ENCODE measurements around the gene SPTBN4. TPM values are rescaled to one million over a fixed set of nuclear protein-coding genes. Genes with fewer than 3 reads are reported as not detected.

The SPTBN4 gene
- total RNA-seq, 5 donors from 2014 or later (not counting 1 experiment from before 2014, with no cell fraction given), result 0.37 to 1.2 (median 0.66) TPM

DNA sequence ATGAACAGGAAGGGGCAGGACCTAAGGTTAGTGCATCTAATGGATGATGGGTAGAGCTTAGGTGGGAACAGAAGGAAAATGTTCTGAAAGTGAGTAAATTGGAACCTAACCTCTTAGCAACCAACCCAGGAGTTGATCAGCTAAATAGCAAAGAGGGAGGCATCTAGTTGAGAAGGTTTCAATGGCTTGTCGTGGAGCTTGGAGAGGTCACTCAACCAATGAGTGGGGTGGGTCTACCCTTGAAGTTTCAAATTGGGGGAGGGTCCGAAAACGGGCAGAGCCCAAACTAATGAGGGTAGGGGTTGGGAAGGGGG is 104.2 kb downstream of the SPTBN4 start:
- Histone ChIP-seq H3K36me3 (ENCODE audit: control insufficient read depth in 2 of 2, extremely low read depth in 1 of 2, insufficient read depth in 1 of 2, low read length in 1 of 2) (no peaks in the 10 kb centered on the region), H3K4me1 (ENCODE audit: control insufficient read depth in 1 of 2, extremely low read depth in 1 of 2, insufficient read depth in 2 of 2, low read length in 2 of 2) (peaks cover 0 to 33% of the 10 kb centered on the region in 2 experiments), H3K27ac (ENCODE audit: low read length) (no peak overlapping the region), H3K9me3 (no peaks in the 10 kb centered on the region), H3K27me3 (replicated peaks in 1 of 2; ENCODE audit: control insufficient read depth in 2 of 2, extremely low read depth in 1 of 2, insufficient read depth in 2 of 2, low read length in 1 of 2) (peaks cover 8 to 34% of the 10 kb centered on the region in 2 experiments), H3K4me3 (ENCODE audit: control insufficient read depth in 1 of 2, extremely low read depth in 1 of 2, low read length in 1 of 2) (no peak overlapping the region)
- 23% methylated on average over 3 of the region's 3 CpGs for WGBS (ENCODE audit: insufficient coverage)
- Mint-ChIP-seq H3K4me3 (peak overlapping the region; percentile 47 to 69 (median 53)), H3K27ac (peak overlapping the region; percentile 77 to 83), H3K36me3 (no peaks in the 10 kb centered on the region), H3K27me3 (peaks cover 0 to 19% of the 10 kb centered on the region in 2 donors), H3K4me1 (peaks cover 14 to 24% (median 16%) of the 10 kb centered on the region in 3 donors), H3K9me3 (no peaks in the 10 kb centered on the region)
- POLR2A ChIA-PET, result interaction anchor here (0.5 to 0.6 kb wide), 3 partner anchors 35 to 570 kb away, joined by 3 to 4 read pairs (median 4); no protein-coding TSS in a partner anchor
- DNase-seq, result no peak
- CTCF ChIA-PET, result interaction anchor here (0.5 to 2.0 kb wide), 15 partner anchors 8 to 1152 kb away, joined by 3 to 28 read pairs (median 5); partner anchors contain the start of genes C19orf47 (in 1 of the 2), LTBP4 (in 1 of the 2), PLD3 (in 1 of the 2) and RAB4B (in 1 of the 2)
- ATAC-seq (replicated peaks in 1 of 4), result no peak

DNA sequence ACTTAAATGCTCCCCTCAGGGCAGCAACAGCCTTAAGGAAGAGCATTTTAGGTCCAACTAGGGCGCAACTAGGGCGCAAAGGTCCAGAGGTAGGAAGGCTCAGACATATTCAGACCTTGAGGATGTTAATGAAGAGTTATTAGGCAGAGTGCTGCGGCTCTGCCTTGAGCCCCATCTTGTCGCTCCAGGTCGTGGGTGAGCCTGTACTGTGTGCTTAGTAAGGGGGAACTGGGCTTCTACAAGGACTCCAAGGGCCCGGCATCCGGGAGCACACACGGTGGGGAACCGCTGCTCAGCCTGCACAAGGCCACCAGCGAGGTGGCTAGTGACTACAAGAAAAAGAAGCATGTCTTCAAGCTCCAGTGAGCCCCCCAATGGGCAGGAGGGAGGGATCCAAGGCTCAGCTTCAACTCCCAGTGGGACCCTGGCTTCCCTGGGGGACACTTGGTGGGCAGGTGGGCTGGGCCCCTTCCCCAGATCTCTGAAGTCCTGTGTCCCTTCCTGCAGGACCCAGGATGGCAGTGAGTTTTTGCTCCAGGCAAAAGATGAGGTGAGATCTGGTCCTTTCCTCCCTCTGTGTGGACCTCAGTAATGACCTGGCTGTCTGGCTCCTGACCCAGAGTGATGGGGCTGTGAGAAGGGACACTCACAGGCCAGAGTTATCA is 105.2 kb downstream of the SPTBN4 start:
- Histone ChIP-seq H3K27me3 (replicated peaks in 1 of 2; ENCODE audit: control insufficient read depth in 2 of 2, extremely low read depth in 1 of 2, insufficient read depth in 2 of 2, low read length in 1 of 2) (peaks cover 4 to 24% of the 10 kb centered on the region in 2 experiments), H3K9me3 (no peaks in the 10 kb centered on the region), H3K4me1 (ENCODE audit: control insufficient read depth in 1 of 2, extremely low read depth in 1 of 2, insufficient read depth in 2 of 2, low read length in 2 of 2) (peaks cover 0 to 37% of the 10 kb centered on the region in 2 experiments), H3K4me3 (ENCODE audit: control insufficient read depth in 1 of 2, extremely low read depth in 1 of 2, low read length in 1 of 2) (no peak overlapping the region), H3K36me3 (ENCODE audit: control insufficient read depth in 2 of 2, extremely low read depth in 1 of 2, insufficient read depth in 1 of 2, low read length in 1 of 2) (no peaks in the 10 kb centered on the region), H3K27ac (ENCODE audit: low read length) (no peak overlapping the region)
- 87% methylated on average over 10 of the region's 10 CpGs for WGBS (ENCODE audit: insufficient coverage)
- peak overlapping the region in 1 of 2 donors; percentile 61 for H3K27ac Mint-ChIP-seq
- H3K9me3 Mint-ChIP-seq, result no peaks in the 10 kb centered on the region
- DNase-seq (no peak), ATAC-seq (replicated peaks in 1 of 4) (no peak)
- H3K27me3 Mint-ChIP-seq, result peaks cover 0 to 12% of the 10 kb centered on the region in 2 donors
- H3K36me3 Mint-ChIP-seq, result no peaks in the 10 kb centered on the region
- ChIA-PET CTCF (interaction anchor here in 1 of 2 donors (1.7 to 2.0 kb wide), 3 partner anchors 31 to 206 kb away, joined by 11 to 28 read pairs (median 20); partner anchors contain the start of gene RAB4B), POLR2A (no interaction called here)
- peaks cover 15 to 23% (median 18%) of the 10 kb centered on the region in 3 donors for H3K4me1 Mint-ChIP-seq
- H3K4me3 Mint-ChIP-seq, result no peak overlapping the region

DNA sequence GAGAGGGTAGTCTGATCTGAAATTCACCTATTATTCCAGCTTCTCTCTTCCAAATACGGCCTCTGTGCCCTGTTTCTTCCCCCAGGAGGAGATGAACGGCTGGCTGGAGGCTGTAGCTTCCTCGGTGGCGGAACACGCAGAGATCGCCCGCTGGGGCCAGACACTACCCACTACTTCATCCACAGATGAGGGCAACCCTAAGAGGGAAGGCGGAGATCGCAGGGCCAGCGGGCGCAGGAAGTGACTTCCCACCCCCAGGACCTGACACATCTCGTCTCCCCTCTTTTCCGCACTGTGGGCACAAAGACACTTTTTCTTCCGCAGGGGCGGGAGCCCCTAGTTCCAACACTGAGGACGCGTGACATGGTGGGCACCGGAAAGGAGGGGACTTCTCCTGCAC is 108.5 kb downstream of the SPTBN4 start:
- POLR2A ChIA-PET, result no interaction called here

DNA sequence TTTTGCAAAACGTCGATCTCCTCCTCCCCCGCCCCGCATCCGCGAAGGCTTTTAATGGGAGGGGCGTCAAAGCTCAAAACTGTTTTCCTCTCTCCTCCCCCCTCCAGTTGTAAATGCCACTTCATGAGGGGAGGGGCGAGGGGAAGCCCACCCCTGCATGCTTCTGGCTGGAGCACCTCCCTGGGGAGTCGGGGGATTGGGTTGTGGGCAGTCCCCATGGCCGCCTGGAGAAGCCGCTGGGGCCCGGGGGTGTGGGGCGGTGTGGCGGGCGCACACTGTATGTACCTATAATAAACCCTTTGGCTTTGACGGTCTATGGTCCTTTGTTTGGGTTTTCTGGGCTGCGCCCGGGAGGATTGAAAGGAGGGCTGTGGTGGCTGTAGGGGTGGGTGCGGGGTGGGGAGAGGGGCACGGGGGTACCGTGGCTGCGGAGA is 109.4 kb downstream of the SPTBN4 start:
- Histone ChIP-seq H3K9me3 (no peaks in the 10 kb centered on the region), H3K4me1 (ENCODE audit: control insufficient read depth in 1 of 2, extremely low read depth in 1 of 2, insufficient read depth in 2 of 2, low read length in 2 of 2) (peaks cover 0 to 26% of the 10 kb centered on the region in 2 experiments), H3K27ac (ENCODE audit: low read length) (peak overlapping the region; percentile 16), H3K36me3 (ENCODE audit: control insufficient read depth in 2 of 2, extremely low read depth in 1 of 2, insufficient read depth in 1 of 2, low read length in 1 of 2) (peaks cover 2 to 18% of the 10 kb centered on the region in 2 donors), H3K4me3 (ENCODE audit: control insufficient read depth in 1 of 2, extremely low read depth in 1 of 2, low read length in 1 of 2) (peak overlapping the region; percentile 77 to 80), H3K27me3 (replicated peaks in 1 of 2; ENCODE audit: control insufficient read depth in 2 of 2, extremely low read depth in 1 of 2, insufficient read depth in 2 of 2, low read length in 1 of 2) (no peaks in the 10 kb centered on the region)
- POLR2A ChIA-PET, result no interaction called here
- ATAC-seq (replicated peaks in 1 of 4), result peak; percentile 30 to 49 (median 36)
- CTCF ChIA-PET, result no interaction called here
- H3K36me3 Mint-ChIP-seq, result peaks cover 14% of the 10 kb centered on the region
- peak overlapping the region; percentile 81 to 85 (median 82) for H3K4me3 Mint-ChIP-seq
- H3K9me3 Mint-ChIP-seq, result no peaks in the 10 kb centered on the region
- H3K4me1 Mint-ChIP-seq, result peaks cover 20 to 24% (median 23%) of the 10 kb centered on the region in 3 donors
- 0% methylated on average over 1 of the region's 22 CpGs for WGBS (ENCODE audit: insufficient coverage)
- H3K27me3 Mint-ChIP-seq, result no peaks in the 10 kb centered on the region
- DNase-seq, result peak in 7 of 35 experiments; percentile 7 to 50 (median 28)
- H3K27ac Mint-ChIP-seq, result peak overlapping the region; percentile 86 to 87

More for the DNA sequence above, 108.5 kb downstream of the SPTBN4 start:
- Histone ChIP-seq H3K9me3 (no peaks in the 10 kb centered on the region), H3K36me3 (ENCODE audit: control insufficient read depth in 2 of 2, extremely low read depth in 1 of 2, insufficient read depth in 1 of 2, low read length in 1 of 2) (peaks cover 2 to 10% of the 10 kb centered on the region in 2 donors), H3K27me3 (replicated peaks in 1 of 2; ENCODE audit: control insufficient read depth in 2 of 2, extremely low read depth in 1 of 2, insufficient read depth in 2 of 2, low read length in 1 of 2) (no peaks in the 10 kb centered on the region), H3K4me3 (ENCODE audit: control insufficient read depth in 1 of 2, extremely low read depth in 1 of 2, low read length in 1 of 2) (no peak overlapping the region), H3K4me1 (ENCODE audit: control insufficient read depth in 1 of 2, extremely low read depth in 1 of 2, insufficient read depth in 2 of 2, low read length in 2 of 2) (peaks cover 0 to 33% of the 10 kb centered on the region in 2 experiments), H3K27ac (ENCODE audit: low read length) (no peak overlapping the region)
- 86% methylated on average over 10 of the region's 18 CpGs for WGBS (ENCODE audit: insufficient coverage)
- Mint-ChIP-seq H3K4me3 (peak overlapping the region; percentile 61 to 82 (median 71)), H3K4me1 (peaks cover 26 to 28% (median 27%) of the 10 kb centered on the region in 3 donors), H3K9me3 (no peaks in the 10 kb centered on the region), H3K27me3 (no peaks in the 10 kb centered on the region), H3K36me3 (peaks cover 7% of the 10 kb centered on the region), H3K27ac (peak overlapping the region; percentile 34 to 87)
- no peak for DNase-seq
- CTCF ChIA-PET, result no interaction called here
- ATAC-seq (replicated peaks in 1 of 4), result no peak

DNA sequence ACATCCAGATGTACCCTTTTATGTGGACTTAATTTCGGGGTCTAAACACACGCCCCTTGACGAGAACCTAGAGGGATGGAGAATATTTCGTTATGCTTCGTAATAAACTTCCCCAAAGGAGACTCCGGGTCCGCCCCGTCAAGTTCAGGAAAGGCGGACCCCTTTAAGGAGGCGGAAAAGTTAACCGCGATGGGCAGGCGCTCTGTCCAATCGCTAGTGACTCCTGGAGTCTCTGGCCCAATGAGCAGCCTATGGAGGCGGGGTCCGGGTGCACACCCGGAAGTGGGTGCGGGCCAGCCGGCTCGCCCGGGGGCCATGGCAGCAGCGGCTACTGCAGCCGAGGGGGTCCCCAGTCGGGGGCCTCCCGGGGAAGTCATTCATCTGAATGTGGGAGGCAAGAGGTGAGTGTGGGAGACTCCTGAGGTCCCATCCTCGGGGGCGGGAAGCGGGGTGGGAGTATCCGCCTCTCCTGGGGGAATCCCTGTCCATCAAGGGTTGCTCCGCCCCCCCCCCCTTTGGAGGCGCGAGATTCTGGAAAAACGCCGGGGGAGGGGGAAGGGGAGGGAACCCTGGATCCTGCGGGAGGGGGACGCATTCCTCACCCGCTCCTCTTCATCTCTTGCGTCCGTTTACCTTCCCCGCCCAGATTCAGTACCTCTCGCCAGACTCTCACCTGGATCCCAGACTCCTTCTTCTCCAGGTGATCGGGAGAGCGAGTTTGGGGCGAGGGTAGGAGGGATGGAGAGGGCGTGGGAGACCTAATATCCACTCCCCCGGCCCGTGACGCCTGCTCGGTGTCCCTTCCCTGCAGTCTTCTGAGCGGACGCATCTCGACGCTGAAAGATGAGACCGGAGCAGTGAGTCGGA is 110.0 kb downstream of the SPTBN4 start, which contains the start of gene SHKBP1:
Gene SHKBP1, plus strand, starts transcription at position 289 of the 867 bp plus-strand sequence. Its CDS starts 27 bp downstream, at position 316.
- CTCF ChIA-PET, result no interaction called here
- peaks cover 2 to 24% of the 10 kb centered on the region in 2 donors for H3K36me3 ChIP-seq (ENCODE audit: control insufficient read depth in 2 of 2, extremely low read depth in 1 of 2, insufficient read depth in 1 of 2, low read length in 1 of 2)
- Mint-ChIP-seq H3K9me3 (no peaks in the 10 kb centered on the region), H3K27ac (peak within 1 kb of the TSS; percentile 86 to 87), H3K27me3 (no peaks in the 10 kb centered on the region), H3K4me1 (peaks cover 20 to 24% (median 23%) of the 10 kb centered on the region in 3 donors), H3K36me3 (peaks cover 20% of the 10 kb centered on the region), H3K4me3 (peak within 1 kb of the TSS; percentile 81 to 85 (median 82))
- H3K4me3 ChIP-seq (ENCODE audit: control insufficient read depth in 1 of 2, extremely low read depth in 1 of 2, low read length in 1 of 2), result peak within 1 kb of the TSS; percentile 77 to 80
- 0% methylated on average over 21 of the region's 55 CpGs for WGBS (ENCODE audit: insufficient coverage)
- H3K4me1 ChIP-seq (ENCODE audit: control insufficient read depth in 1 of 2, extremely low read depth in 1 of 2, insufficient read depth in 2 of 2, low read length in 2 of 2), result peaks cover 0 to 26% of the 10 kb centered on the region in 2 experiments
- H3K9me3 ChIP-seq, result no peaks in the 10 kb centered on the region
- peak within 1 kb of the TSS; percentile 48 for H3K27ac ChIP-seq (ENCODE audit: low read length)
- peak; percentile 81 to 96 (median 91) for DNase-seq
- peak; percentile 99 to 100 (median 99) for ATAC-seq (replicated peaks in 1 of 4)
- no peaks in the 10 kb centered on the region for H3K27me3 ChIP-seq (replicated peaks in 1 of 2; ENCODE audit: control insufficient read depth in 2 of 2, extremely low read depth in 1 of 2, insufficient read depth in 2 of 2, low read length in 1 of 2)
- POLR2A ChIA-PET, result no interaction called here

Measured in T-cell (primary cell).